HepG2 (cell line): Measurements from ENCODE around the gene MFN2. TPM values are rescaled to one million over a fixed set of nuclear protein-coding genes. Genes with fewer than 3 reads are reported as not detected.

ENCODE experiments used
- CBFB ChIP-seq: sonication (generic); formaldehyde crosslinking; IDR thresholded peaks from 2 replicates; pipeline ENCODE4 v1.4.0; 2020; ENCODE audit warnings: missing genetic modification reagents
- CSRNP2 ChIP-seq: sonication (generic); formaldehyde crosslinking; conservative IDR thresholded peaks from 2 replicates; pipeline ENCODE4 v1.8.0; 2022; ENCODE audit warnings: low read depth, missing genetic modification reagents
- EEA1 ChIP-seq: sonication (generic); formaldehyde crosslinking; IDR thresholded peaks from 2 replicates; pipeline ENCODE4 v1.5.1; 2020; ENCODE audit warnings: mild to moderate bottlenecking, missing genetic modification reagents, borderline replicate concordance
- ELF4 ChIP-seq: sonication (generic); formaldehyde crosslinking; IDR thresholded peaks from 2 replicates; pipeline ENCODE4 v1.5.0; 2020; ENCODE audit warnings: missing genetic modification reagents, mild to moderate bottlenecking, moderate library complexity, borderline replicate concordance
- EZH2 ChIP-seq: conservative IDR thresholded peaks from 2 replicates; pipeline ENCODE4 v1.6.1; 2012; ENCODE audit warnings: mild to moderate bottlenecking, low read depth, low read length, moderate library complexity
- KDM5A ChIP-seq: fragments of 200-600 bp; sonication (generic); IDR thresholded peaks from 2 replicates; pipeline ENCODE4 v1.7.0; 2018; ENCODE audit warnings: antibody characterized with exemption, mild to moderate bottlenecking, low read length, borderline replicate concordance
- KLF9 ChIP-seq: IDR thresholded peaks from 2 replicates; pipeline ENCODE4 v1.6.1; 2016; ENCODE audit warnings: low read depth
- MTERF4 ChIP-seq: sonication (generic); formaldehyde crosslinking; IDR thresholded peaks from 2 replicates; pipeline ENCODE4 v1.8.0; 2023; ENCODE audit warnings: mild to moderate bottlenecking, missing genetic modification reagents
- POGZ ChIP-seq: sonication (generic); formaldehyde crosslinking; IDR thresholded peaks from 2 replicates; pipeline ENCODE4 v1.4.0; 2020; ENCODE audit warnings: mild to moderate bottlenecking, missing genetic modification reagents
- SMC3 ChIP-seq: IDR thresholded peaks from 2 replicates; pipeline ENCODE4 v1.6.1; 2011; ENCODE audit warnings: low read length, improper control_type of control experiment
- SNAPC5 ChIP-seq: sonication (generic); formaldehyde crosslinking; IDR thresholded peaks from 2 replicates; pipeline ENCODE4 v1.8.1; 2023; ENCODE audit warnings: mild to moderate bottlenecking, missing genetic modification reagents, borderline replicate concordance
- ZNF124 ChIP-seq: sonication (generic); formaldehyde crosslinking; IDR thresholded peaks from 2 replicates; pipeline ENCODE4 v1.4.0; 2020; ENCODE audit warnings: missing genetic modification reagents
- ZNF33B ChIP-seq: sonication (generic); formaldehyde crosslinking; IDR thresholded peaks from 2 replicates; pipeline ENCODE4 v1.5.1; 2020; ENCODE audit warnings: mild to moderate bottlenecking, missing genetic modification reagents
- ZNF430 ChIP-seq: sonication (generic); formaldehyde crosslinking; IDR thresholded peaks from 2 replicates; pipeline ENCODE4 v1.9.0; 2021; ENCODE audit warnings: mild to moderate bottlenecking, missing genetic modification reagents
- ZNF547 ChIP-seq: sonication (generic); formaldehyde crosslinking; IDR thresholded peaks from 2 replicates; pipeline ENCODE4 v1.5.1; 2020; ENCODE audit warnings: mild to moderate bottlenecking, missing genetic modification reagents
- ZNF713 ChIP-seq: sonication (generic); formaldehyde crosslinking; IDR thresholded peaks from 2 replicates; pipeline ENCODE4 v1.4.0; 2020; ENCODE audit warnings: mild to moderate bottlenecking, missing genetic modification reagents
- polyA plus RNA-seq, 8 experiments: library from polyadenylated mRNA; depleted of rRNA in 3 of 8; stranded (reverse) in 7 of 8; unstranded in 1 of 8; fragments of >200 nt; fragmentation: Illumina TruSeq in 4 of 8; extraction: Trizol in 4 of 8; gene quantifications; 2 replicates each; pipeline versions ENCODE4 v1.2.1 to v1.2.3, GENCODE V29; 2011 to 2016; ENCODE audit warnings: low read depth in 4 of 8, missing spikeins in 1 of 8, mixed read lengths in 1 of 8; ENCODE audit not compliant: insufficient read depth in 1 of 8
- total RNA-seq, 5 experiments: library from RNA; depleted of rRNA; stranded (reverse); fragments of >200 nt; fragmentation: Illumina TruSeq; extraction: Trizol; gene quantifications; 2 replicates each; pipeline ENCODE4 v1.2.3, GENCODE V29; 2016; ENCODE audit warnings: low read depth in 1 of 5
- TF ChIP-seq, protein P1 (sequence below): sonication (generic); formaldehyde crosslinking; IDR thresholded peaks from 2 replicates; pipeline ENCODE4 v1.9.0; 2021; ENCODE audit warnings: missing genetic modification reagents, borderline replicate concordance
- TF ChIP-seq, protein P2 (sequence below): sonication (generic); formaldehyde crosslinking; IDR thresholded peaks from 2 replicates; pipeline ENCODE4 v1.8.1; 2023; ENCODE audit warnings: mild to moderate bottlenecking, missing genetic modification reagents
- TF ChIP-seq, protein P3 (sequence below): sonication (generic); formaldehyde crosslinking; IDR thresholded peaks from 2 replicates; pipeline ENCODE4 v1.4.0; 2020; ENCODE audit warnings: mild to moderate bottlenecking, missing genetic modification reagents
- TF ChIP-seq, protein P4 (sequence below): sonication (generic); formaldehyde crosslinking; IDR thresholded peaks from 2 replicates; pipeline ENCODE4 v1.4.0; 2020; ENCODE audit warnings: missing genetic modification reagents, borderline replicate concordance

MFN2 gene
- total and polyA plus RNA-seq, 2 of the 13 experiments (the other 11 are each of a cell fraction or from before 2014, with no cell fraction given) = 38.7 to 60.9 TPM

DNA sequence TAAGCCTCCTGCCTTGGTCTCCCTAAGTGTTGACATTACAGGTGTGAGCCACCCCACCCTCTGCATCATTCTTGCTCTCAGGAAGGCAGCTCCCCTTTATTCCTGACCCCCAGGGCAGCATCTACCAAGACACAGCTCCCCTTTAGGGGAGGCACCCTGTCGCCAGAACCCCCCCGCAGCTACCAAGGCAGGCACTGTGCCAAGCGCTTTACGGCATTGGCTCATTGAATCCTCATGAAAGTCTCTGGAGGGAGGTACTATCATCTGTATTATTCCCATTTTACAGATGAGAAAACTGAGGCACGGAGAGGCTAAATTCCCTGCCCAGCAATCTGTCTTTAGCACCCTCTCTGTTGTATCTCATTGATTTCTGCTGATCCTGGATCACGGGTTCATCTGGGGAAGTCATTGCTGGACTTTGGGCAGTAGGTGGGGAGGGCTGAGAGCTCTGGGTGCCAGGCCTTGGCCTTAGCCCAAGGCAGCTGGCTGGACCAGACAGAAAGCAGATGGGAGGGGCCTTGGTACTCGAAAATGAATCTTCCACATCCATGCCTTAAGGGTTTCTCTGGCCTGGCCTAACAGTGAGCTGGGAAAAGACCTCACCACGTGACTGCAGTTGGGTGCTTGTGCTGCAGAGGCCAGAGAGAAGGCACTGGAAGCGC lies 39.9 kb upstream of the MFN2 start (continued):
- TF ChIP-seq EZH2 = no peak
- TF ChIP-seq ELF4 (CRISPR knock-in tag) = no peak
- no peak for TF ChIP-seq ZNF124 (CRISPR knock-in tag)
- TF ChIP-seq ZNF713 (CRISPR knock-in tag) = no peak
- TF ChIP-seq CBFB = no peak
- TF ChIP-seq CSRNP2 (CRISPR knock-in tag) = no peak
- no peak for TF ChIP-seq ZNF33B (CRISPR knock-in tag)
- TF ChIP-seq, protein P1, sequence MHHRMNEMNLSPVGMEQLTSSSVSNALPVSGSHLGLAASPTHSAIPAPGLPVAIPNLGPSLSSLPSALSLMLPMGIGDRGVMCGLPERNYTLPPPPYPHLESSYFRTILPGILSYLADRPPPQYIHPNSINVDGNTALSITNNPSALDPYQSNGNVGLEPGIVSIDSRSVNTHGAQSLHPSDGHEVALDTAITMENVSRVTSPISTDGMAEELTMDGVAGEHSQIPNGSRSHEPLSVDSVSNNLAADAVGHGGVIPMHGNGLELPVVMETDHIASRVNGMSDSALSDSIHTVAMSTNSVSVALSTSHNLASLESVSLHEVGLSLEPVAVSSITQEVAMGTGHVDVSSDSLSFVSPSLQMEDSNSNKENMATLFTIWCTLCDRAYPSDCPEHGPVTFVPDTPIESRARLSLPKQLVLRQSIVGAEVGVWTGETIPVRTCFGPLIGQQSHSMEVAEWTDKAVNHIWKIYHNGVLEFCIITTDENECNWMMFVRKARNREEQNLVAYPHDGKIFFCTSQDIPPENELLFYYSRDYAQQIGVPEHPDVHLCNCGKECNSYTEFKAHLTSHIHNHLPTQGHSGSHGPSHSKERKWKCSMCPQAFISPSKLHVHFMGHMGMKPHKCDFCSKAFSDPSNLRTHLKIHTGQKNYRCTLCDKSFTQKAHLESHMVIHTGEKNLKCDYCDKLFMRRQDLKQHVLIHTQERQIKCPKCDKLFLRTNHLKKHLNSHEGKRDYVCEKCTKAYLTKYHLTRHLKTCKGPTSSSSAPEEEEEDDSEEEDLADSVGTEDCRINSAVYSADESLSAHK (CRISPR knock-in tag) = no peak
- TF ChIP-seq SMC3 = no peak
- TF ChIP-seq POGZ (CRISPR knock-in tag) = no peak
- 0 out of 2 replicates have a peak, but pooled peaks have one; percentile 58 for TF ChIP-seq ZNF430
- no peak for TF ChIP-seq KLF9
- no peak for TF ChIP-seq KDM5A
- TF ChIP-seq, protein P2, sequence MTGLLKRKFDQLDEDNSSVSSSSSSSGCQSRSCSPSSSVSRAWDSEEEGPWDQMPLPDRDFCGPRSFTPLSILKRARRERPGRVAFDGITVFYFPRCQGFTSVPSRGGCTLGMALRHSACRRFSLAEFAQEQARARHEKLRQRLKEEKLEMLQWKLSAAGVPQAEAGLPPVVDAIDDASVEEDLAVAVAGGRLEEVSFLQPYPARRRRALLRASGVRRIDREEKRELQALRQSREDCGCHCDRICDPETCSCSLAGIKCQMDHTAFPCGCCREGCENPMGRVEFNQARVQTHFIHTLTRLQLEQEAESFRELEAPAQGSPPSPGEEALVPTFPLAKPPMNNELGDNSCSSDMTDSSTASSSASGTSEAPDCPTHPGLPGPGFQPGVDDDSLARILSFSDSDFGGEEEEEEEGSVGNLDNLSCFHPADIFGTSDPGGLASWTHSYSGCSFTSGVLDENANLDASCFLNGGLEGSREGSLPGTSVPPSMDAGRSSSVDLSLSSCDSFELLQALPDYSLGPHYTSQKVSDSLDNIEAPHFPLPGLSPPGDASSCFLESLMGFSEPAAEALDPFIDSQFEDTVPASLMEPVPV (CRISPR knock-in tag) = no peak
- TF ChIP-seq, protein P3, sequence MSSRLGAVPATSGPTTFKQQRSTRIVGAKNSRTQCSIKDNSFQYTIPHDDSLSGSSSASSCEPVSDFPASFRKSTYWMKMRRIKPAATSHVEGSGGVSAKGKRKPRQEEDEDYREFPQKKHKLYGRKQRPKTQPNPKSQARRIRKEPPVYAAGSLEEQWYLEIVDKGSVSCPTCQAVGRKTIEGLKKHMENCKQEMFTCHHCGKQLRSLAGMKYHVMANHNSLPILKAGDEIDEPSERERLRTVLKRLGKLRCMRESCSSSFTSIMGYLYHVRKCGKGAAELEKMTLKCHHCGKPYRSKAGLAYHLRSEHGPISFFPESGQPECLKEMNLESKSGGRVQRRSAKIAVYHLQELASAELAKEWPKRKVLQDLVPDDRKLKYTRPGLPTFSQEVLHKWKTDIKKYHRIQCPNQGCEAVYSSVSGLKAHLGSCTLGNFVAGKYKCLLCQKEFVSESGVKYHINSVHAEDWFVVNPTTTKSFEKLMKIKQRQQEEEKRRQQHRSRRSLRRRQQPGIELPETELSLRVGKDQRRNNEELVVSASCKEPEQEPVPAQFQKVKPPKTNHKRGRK (CRISPR knock-in tag) = no peak
- TF ChIP-seq ZNF547 (CRISPR knock-in tag) = no peak
- TF ChIP-seq MTERF4 (CRISPR knock-in tag) = no peak
- TF ChIP-seq SNAPC5 (CRISPR knock-in tag) = no peak
- TF ChIP-seq, protein P4, sequence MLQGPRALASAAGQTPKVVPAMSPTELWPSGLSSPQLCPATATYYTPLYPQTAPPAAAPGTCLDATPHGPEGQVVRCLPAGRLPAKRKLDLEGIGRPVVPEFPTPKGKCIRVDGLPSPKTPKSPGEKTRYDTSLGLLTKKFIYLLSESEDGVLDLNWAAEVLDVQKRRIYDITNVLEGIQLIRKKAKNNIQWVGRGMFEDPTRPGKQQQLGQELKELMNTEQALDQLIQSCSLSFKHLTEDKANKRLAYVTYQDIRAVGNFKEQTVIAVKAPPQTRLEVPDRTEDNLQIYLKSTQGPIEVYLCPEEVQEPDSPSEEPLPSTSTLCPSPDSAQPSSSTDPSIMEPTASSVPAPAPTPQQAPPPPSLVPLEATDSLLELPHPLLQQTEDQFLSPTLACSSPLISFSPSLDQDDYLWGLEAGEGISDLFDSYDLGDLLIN = no peak
- no peak for TF ChIP-seq EEA1
